Spleen (tissue), 11 donors: ENCODE results near the gene SPTLC3. TPM values are rescaled to one million over a fixed set of nuclear protein-coding genes. Genes with fewer than 3 reads are reported as not detected.

Source experiments
- DNase-seq: peaks from one replicate; pipeline ENCODE4 v3.0.0-alpha.2; 2020
- H3K27ac ChIP-seq, 8 donors: fragments of 200-600 bp; sonication (generic) in 7 of 8; 1 replicate in 4 of 8; 2 replicates in 4 of 8; pipeline versions ENCODE4 v1.5.0 to v1.8.0; 2016 to 2021; ENCODE audit warnings: inconsistent platforms in 4 of 8, mild to moderate bottlenecking in 4 of 8, moderate library complexity in 1 of 8
- H3K27me3 ChIP-seq, 7 donors: fragments of 200-600 bp; sonication (generic) in 6 of 7; replicated peaks in 1 of 7; 1 replicate in 4 of 7; 2 replicates in 3 of 7; pipeline versions ENCODE4 v1.5.0 to v1.8.0; 2016 to 2021; ENCODE audit warnings: inconsistent platforms in 3 of 7, mild to moderate bottlenecking in 1 of 7
- H3K36me3 ChIP-seq, 6 donors: fragments of 200-600 bp; sonication (generic) in 5 of 6; 1 replicate in 4 of 6; 2 replicates in 2 of 6; pipeline versions ENCODE4 v1.5.0 to v1.8.0; 2016 to 2021; ENCODE audit warnings: inconsistent platforms in 2 of 6
- H3K4me1 ChIP-seq, 6 donors: fragments of 200-600 bp; sonication (generic) in 5 of 6; 1 replicate in 3 of 6; 2 replicates in 3 of 6; pipeline versions ENCODE4 v1.5.0 to v1.8.0; 2016 to 2021; ENCODE audit warnings: inconsistent platforms in 3 of 6
- H3K4me3 ChIP-seq, 8 donors: fragments of 200-600 bp; sonication (generic) in 7 of 8; 1 replicate in 4 of 8; 2 replicates in 4 of 8; pipeline versions ENCODE4 v1.5.0 to v1.8.0; 2016 to 2021; ENCODE audit warnings: inconsistent platforms in 4 of 8, mild to moderate bottlenecking in 4 of 8, moderate library complexity in 2 of 8
- H3K9me3 ChIP-seq, 8 donors: fragments of 200-600 bp; sonication (generic) in 7 of 8; 1 replicate in 4 of 8; 2 replicates in 4 of 8; pipeline versions ENCODE4 v1.5.0 to v1.8.0; 2016 to 2021; ENCODE audit warnings: inconsistent platforms in 4 of 8
- POLR2A ChIP-seq, 3 donors: fragments of 450-650 bp; IDR thresholded peaks; one replicate each; pipeline ENCODE4 v1.5.1; 2017; ENCODE audit warnings: antibody characterized with exemption in 3 of 3, mild to moderate bottlenecking in 1 of 3
- POLR2AphosphoS5 ChIP-seq, 3 donors: sonication (generic); formaldehyde crosslinking; IDR thresholded peaks; one replicate each; pipeline ENCODE4 v1.5.1; 2017; ENCODE audit warnings: antibody characterized with exemption in 3 of 3
- WGBS, 5 donors: extraction: QIAGEN DNeasy Blood & Tissue Kit in 3 of 5; methylation state at CpG; one replicate each; pipeline versions ENCODE4 v1.1.5 to v1.1.7; 2013 to 2018; 5-methylcytosine and 5-hydroxymethylcytosine counted together
- intact Hi-C: fragments of 100-400 bp; cut with DNase I; formaldehyde crosslinking; loops from one replicate; pipeline ENCODE4 v1.15.0; 2023; ENCODE audit warnings: low total_unique reads
- polyA plus RNA-seq, 3 donors: library from polyadenylated mRNA; stranded (reverse); fragments of 200-250 nt; gene quantifications; one replicate each; pipeline ENCODE4 v1.2.1, GENCODE V29; 2013
- total RNA-seq, 7 donors: library from RNA; depleted of rRNA in 3 of 7; stranded (reverse); fragments of >200 nt in 3 of 7; fragmentation: NEBNext Ultra II Directional in 4 of 7; extraction: Animal tissue kit (Norgen Biotek cat#: 25700) in 4 of 7; gene quantifications; one replicate each; pipeline versions ENCODE4 v1.1.0 to v1.2.1, GENCODE V29; 2016 to 2021
- TF ChIP-seq, protein P1 (sequence below), 11 experiments: fragments of 200-600 bp in 7 of 11; fragments of 450-650 bp in 4 of 11; sonication (generic) in 4 of 11; IDR thresholded peaks in 8 of 11; conservative IDR thresholded peaks in 3 of 11; 1 replicate in 7 of 11; 2 replicates in 4 of 11; pipeline versions ENCODE4 v1.4.0 to v1.8.0; 2016 to 2021; ENCODE audit warnings: antibody characterized with exemption in 11 of 11, inconsistent platforms in 4 of 11, mild to moderate bottlenecking in 1 of 11
- donor health status: healthy with polysubstance abuse.
- donor health status: DM: no; HTN: no; CAD: no; lungs with moderate emphysema.
- donor health status: DM: no; HTN: no; CAD: no.
- donor health status: Bipolar disorder and iron deficiency.
- donor health status: healthy.
- donor health status: DM: no; HTN: no; CAD: no.
- donor health status: DM: yes; HTN: yes; CAD: no.

The SPTLC3 gene
- total and polyA plus RNA-seq, 10 donors, result 0.50 to 12.3 (median 3.7) TPM

DNA sequence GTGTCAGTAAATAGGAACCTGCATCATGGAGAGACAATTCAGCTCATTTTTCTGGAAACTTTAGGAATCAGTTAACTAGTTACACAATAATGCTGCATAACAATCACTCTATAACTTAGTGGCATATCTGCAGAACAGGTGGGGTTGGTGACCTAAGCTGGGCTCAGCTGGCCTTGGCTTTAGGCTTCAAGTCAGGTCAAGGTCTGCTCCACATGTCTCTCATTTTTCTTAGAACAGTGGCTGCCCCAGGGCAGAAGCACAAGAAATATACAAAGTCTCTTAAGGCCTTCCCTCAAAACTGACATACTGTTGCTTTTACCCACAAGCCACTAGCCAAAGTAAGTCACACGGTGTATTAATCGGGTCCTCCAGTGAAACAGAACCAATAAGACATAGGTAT is 198.2 kb downstream of the SPTLC3 start:
- no peak for DNase-seq
- Histone ChIP-seq H3K27ac (no peak overlapping the region), H3K36me3 (no peaks in the 10 kb centered on the region), H3K4me1 (no peaks in the 10 kb centered on the region), H3K4me3 (no peak overlapping the region), H3K9me3 (no peaks in the 10 kb centered on the region), H3K27me3 (peaks cover 0 to 5% (median 0%) of the 10 kb centered on the region in 7 donors)
- no peak for TF ChIP-seq POLR2AphosphoS5 (IDR thresholded peaks at IDR 0.05)
- TF ChIP-seq, protein P1, sequence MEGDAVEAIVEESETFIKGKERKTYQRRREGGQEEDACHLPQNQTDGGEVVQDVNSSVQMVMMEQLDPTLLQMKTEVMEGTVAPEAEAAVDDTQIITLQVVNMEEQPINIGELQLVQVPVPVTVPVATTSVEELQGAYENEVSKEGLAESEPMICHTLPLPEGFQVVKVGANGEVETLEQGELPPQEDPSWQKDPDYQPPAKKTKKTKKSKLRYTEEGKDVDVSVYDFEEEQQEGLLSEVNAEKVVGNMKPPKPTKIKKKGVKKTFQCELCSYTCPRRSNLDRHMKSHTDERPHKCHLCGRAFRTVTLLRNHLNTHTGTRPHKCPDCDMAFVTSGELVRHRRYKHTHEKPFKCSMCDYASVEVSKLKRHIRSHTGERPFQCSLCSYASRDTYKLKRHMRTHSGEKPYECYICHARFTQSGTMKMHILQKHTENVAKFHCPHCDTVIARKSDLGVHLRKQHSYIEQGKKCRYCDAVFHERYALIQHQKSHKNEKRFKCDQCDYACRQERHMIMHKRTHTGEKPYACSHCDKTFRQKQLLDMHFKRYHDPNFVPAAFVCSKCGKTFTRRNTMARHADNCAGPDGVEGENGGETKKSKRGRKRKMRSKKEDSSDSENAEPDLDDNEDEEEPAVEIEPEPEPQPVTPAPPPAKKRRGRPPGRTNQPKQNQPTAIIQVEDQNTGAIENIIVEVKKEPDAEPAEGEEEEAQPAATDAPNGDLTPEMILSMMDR (IDR thresholded peaks at IDR 0.05 in 8 of 11, conservative IDR thresholded peaks at IDR 0.05 in 3 of 11), result no peak
- TF ChIP-seq POLR2A (IDR thresholded peaks at IDR 0.05), result no peak
- 86 to 96% (median 94%) methylated on average over 2 of the region's 2 CpGs for whole genome bisulfite sequencing, 5 donors
- intact Hi-C loops, result no loop called here

DNA sequence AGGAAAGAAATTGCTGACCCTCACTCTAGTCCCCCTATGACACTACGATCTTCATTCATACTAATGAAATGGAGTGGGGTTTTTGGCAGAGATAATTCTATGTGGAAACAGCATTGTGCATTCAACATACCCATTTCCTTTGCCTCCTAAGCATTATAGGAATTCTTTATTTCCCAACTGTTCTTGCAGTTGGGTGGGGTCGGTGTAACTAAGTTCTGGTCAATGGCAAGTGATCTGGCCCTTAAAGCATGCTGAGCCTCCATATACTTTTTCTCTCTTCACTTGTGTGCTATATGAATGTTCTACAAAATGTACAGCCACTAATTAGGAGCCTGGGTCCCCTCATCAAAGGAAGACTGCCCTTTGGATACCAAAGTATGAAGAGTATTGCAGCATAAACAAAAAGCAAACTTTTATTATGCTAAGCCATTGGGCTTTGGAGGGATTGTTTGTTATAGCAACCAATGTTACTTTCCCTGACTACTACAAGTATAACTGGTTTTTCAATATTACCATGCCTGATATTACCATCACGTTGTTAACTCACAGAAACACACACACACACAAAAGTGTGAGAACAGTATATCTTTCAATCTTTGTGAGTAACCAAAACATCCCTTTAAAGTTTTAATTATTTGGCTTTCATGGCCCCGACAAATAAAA is 203.3 kb downstream of the SPTLC3 start:
- H3K9me3 ChIP-seq, result no peaks in the 10 kb centered on the region
- whole genome bisulfite sequencing, 5 donors, result 48 to 83% (median 59%) methylated on average over 4 of the region's 4 CpGs
- no peaks in the 10 kb centered on the region for H3K36me3 ChIP-seq
- H3K27ac ChIP-seq, result no peak overlapping the region
- H3K4me1 ChIP-seq, result no peaks in the 10 kb centered on the region
- intact Hi-C loops, result no loop called here
- no peak for DNase-seq
- H3K27me3 ChIP-seq, result peaks cover 0 to 29% (median 0%) of the 10 kb centered on the region in 7 donors
- TF ChIP-seq POLR2AphosphoS5 (IDR thresholded peaks at IDR 0.05) (no peak), POLR2A (IDR thresholded peaks at IDR 0.05) (no peak)
- TF ChIP-seq, protein P1 (IDR thresholded peaks at IDR 0.05 in 8 of 11, conservative IDR thresholded peaks at IDR 0.05 in 3 of 11), result no peak
- H3K4me3 ChIP-seq, result no peak overlapping the region

DNA sequence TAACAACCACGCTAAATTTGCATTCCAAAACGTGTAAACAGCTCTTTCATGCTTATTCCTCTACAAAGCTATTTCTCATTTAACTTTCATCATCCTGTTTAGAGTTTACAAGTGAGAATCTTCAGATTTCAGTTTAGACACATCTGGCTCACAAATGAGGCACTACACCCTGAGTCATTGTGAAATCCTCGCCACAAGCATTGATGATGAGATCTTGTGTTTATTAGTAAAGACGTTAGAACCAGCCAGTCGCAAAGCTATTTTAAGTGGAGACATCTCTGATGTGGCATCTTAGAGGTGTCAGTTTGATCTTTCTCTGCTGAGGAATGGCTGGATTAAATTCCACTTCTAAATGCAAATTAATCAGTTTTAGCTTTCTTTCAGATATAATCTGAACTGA is 204.0 kb downstream of the SPTLC3 start:
- no peak for DNase-seq
- TF ChIP-seq POLR2A (IDR thresholded peaks at IDR 0.05) (no peak), POLR2AphosphoS5 (IDR thresholded peaks at IDR 0.05) (no peak)
- TF ChIP-seq, protein P1 (IDR thresholded peaks at IDR 0.05 in 8 of 11, conservative IDR thresholded peaks at IDR 0.05 in 3 of 11), result no peak
- Histone ChIP-seq H3K27me3 (peaks cover 0 to 35% (median 0%) of the 10 kb centered on the region in 7 donors), H3K36me3 (no peaks in the 10 kb centered on the region), H3K4me1 (no peaks in the 10 kb centered on the region), H3K27ac (no peak overlapping the region), H3K9me3 (no peaks in the 10 kb centered on the region), H3K4me3 (no peak overlapping the region)
- intact Hi-C loops, result no loop called here
- WGBS, 5 donors, result 43 to 65% (median 59%) methylated on average over 5 of the region's 5 CpGs

DNA sequence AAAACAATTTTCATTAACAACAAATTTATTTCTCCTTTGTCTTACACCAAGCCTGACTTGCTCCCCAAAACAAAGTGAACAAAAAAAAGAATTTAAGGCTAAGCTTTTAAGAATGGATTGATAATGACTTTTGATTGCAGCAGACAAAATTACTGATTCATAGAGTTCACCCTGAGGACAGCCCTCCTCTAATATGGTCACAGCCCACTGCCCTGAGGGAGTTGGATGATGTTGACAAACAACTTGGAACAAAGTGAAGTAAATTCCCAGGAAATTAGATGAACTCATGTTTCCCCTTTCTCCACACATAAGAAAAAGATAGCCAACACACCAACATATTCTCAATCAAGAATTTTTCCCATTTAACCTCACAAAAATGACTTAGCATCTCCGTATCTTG is 204.6 kb downstream of the SPTLC3 start:
- 83 to 100% (median 88%) methylated on average over 1 of the region's 1 CpG for WGBS, 5 donors
- intact Hi-C loops, result no loop called here
- Histone ChIP-seq H3K9me3 (no peaks in the 10 kb centered on the region), H3K4me3 (no peak overlapping the region), H3K27me3 (peaks cover 0 to 41% (median 5%) of the 10 kb centered on the region in 7 donors), H3K4me1 (no peaks in the 10 kb centered on the region), H3K36me3 (no peaks in the 10 kb centered on the region), H3K27ac (no peak overlapping the region)
- TF ChIP-seq, protein P1 (IDR thresholded peaks at IDR 0.05 in 8 of 11, conservative IDR thresholded peaks at IDR 0.05 in 3 of 11), result no peak
- TF ChIP-seq POLR2AphosphoS5 (IDR thresholded peaks at IDR 0.05) (no peak), POLR2A (IDR thresholded peaks at IDR 0.05) (no peak)
- no peak for DNase-seq
